Erythroblast (primary cell): ENCODE measurements around the gene HSD17B8.
A peak's percentile ranks its signal among the peaks of the same experiment; 100 is the strongest.
"Not testable (repeated sequence)": the region's sequence is repeated elsewhere in the genome, so short reads cannot be mapped to it uniquely, and the experiment has no call there.

Experiments used
- DNase-seq, 2 experiments: peaks; one replicate each; lab custom pipeline; 2025; lab: John Stamatoyannopoulos, UW
- GATA1 ChIP-seq: IDR thresholded peaks from 2 replicates; pipeline ENCODE4 v1.6.1; 2011; ENCODE audit warnings: low read depth, mild to moderate bottlenecking, control low read depth, low read length, moderate library complexity
- POLR2A ChIP-seq: IDR thresholded peaks from 2 replicates; pipeline ENCODE4 v1.6.1; 2011; ENCODE audit warnings: mild to moderate bottlenecking, low read length

The HSD17B8 gene

DNA sequence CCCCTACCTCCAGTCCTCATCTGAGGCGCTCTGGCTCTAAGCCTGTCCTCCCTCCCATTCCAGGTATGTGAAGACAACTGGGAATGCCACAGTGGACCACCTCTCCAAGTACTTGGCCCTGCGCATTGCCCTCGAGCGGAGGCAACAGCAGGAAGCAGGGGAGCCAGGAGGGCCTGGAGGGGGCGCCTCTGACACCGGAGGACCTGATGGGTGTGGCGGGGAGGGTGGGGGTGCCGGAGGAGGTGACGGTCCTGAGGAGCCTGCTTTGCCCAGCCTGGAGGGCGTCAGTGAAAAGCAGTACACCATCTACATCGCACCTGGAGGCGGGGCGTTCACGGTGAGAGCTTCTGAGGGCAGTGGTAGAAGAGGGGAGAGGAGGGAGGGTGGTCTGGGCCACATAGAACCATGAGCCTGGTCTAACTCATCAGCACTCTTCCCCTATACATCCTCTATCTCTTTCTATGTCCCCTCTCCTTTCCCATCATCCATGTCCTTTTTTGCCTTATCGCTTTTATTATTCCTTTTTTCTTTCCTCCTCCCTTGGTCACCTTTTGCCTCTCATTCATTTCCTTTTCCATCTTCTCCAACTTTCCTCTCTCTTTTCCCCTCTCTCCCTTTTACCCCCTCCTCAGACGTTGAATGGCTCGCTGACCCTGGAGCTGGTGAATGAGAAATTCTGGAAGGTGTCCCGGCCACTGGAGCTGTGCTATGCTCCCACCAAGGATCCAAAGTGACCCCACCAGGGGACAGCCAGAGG, 7.4 kb downstream of the HSD17B8 start:
- TF ChIP-seq POLR2A (no peak), GATA1 (no peak)
- no peak for DNase-seq

- DNase-seq = no peak
- no peak for TF ChIP-seq GATA1
- no peak for TF ChIP-seq POLR2A
Measured at GRCh38 chr6:33212857-33213165, 8.4 kb downstream of the HSD17B8 start.

DNA sequence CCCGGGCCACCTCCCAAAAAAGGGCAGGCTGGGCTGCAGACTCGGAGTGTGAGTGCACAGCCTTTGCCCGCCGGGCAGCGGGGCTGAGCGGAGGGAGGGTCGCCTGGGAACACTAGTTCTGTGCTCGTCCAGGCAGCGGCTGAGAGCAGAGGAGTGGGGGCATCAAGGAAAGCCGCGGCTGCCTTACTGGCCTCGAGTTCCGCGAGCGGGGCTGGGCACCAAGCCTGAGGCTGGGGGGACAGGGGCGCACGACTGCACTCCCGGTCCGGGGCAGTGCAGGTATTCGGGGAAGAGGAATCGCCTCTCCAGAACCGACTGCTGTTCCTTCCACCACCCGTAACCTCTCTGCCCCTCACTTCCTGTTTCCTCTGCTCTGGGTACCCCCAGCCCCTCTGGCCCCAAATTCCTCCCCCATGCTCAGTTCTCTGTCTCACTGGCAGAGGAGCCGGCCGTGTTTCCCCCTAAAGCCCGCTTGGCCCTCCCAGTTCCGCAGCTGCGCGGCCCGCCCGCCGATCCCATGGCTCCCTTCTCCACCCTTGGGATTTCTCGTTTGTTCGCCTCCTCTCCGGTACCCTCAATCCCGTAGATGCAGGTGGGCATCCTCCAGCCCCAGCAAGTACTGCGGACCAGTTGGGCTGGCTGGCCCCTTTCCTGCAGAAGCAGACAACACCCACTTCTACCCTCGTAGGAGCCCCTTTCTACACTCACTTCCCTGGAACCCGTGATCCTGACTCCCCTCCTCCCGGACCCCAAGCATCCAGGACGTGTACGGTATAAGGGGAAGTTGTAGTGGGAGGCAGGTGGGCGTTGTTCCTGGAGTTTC, 8.9 kb downstream of the HSD17B8 start:
- TF ChIP-seq GATA1 = no peak
- TF ChIP-seq POLR2A = peak; percentile 63

GRCh38 chr6:33213989-33214335, 9.5 kb downstream of the HSD17B8 start:
- no peak for TF ChIP-seq POLR2A
- DNase-seq = no peak

More for the DNA sequence above, 8.9 kb downstream of the HSD17B8 start:
- no peak for DNase-seq

DNA sequence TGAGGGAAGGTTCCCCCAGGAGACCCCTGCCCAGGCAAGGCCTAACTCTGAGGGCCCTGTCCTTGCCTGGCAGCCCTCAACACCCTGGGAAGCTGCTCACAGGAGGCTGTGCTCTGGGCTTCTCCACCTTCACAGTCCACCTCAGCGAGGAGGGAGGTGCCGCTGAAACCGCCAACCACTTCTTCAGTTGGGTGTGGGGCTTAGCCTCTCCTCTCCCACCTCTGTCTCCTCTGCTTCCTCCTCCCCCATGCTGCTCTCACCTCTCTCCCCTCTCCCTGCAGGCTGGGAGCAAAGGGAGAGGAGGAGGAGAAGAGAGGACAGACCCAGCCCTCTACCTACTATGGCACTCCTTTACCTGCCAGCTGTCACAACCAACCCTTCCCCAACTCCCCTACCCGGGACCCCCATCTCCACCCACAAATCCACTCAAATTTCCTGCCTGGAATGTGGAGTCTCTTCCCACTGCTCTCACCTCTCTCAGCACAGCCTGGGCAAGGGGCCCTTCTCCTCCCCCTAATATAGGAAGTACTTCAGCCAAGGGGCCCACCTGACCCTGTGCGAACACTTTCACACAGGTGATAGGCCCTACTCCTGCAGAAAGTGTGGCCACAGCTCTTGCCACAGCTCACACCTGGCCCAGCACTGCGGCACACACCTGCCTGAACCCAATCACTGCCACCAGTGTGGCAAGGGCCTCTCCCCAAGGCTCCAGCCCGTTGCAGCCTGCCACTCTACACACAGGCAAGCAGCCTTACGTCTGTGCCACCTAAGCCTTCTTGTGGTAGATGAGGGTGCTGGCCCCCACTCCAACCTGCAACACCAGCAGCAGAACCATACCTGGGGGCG, 11.0 kb downstream of the HSD17B8 start:
- TF ChIP-seq GATA1 (no peak), POLR2A (no peak)
- DNase-seq = no peak

GRCh38 chr6:33216117-33216649, 11.7 kb downstream of the HSD17B8 start:
- DNase-seq = no peak
- TF ChIP-seq POLR2A (no peak), GATA1 (no peak)

DNA sequence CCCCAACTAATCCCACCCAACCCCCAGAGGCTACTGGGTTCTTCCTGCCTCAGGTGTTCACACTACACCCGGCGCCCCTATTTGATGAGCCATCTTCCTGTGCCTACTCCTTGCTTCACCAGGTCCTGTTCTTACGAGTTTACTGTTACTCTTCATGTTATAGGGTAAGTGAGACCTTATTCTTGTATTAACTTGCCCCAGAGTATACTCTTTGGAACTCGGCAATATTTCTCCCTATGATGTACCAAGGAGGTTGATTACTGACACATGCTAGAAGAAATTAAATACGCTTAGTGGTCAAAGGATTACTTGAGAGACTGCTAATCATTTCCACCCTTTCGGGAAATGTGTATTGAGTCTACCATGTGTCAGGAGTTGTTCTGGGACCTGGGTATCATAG, 12.8 kb downstream of the HSD17B8 start:
- TF ChIP-seq GATA1 = no peak
- TF ChIP-seq POLR2A = no peak
- no peak for DNase-seq

GRCh38 chr6:33217681-33218080, 13.2 kb downstream of the HSD17B8 start:
- no peak for TF ChIP-seq POLR2A
- TF ChIP-seq GATA1 = no peak
- DNase-seq = no peak

DNA sequence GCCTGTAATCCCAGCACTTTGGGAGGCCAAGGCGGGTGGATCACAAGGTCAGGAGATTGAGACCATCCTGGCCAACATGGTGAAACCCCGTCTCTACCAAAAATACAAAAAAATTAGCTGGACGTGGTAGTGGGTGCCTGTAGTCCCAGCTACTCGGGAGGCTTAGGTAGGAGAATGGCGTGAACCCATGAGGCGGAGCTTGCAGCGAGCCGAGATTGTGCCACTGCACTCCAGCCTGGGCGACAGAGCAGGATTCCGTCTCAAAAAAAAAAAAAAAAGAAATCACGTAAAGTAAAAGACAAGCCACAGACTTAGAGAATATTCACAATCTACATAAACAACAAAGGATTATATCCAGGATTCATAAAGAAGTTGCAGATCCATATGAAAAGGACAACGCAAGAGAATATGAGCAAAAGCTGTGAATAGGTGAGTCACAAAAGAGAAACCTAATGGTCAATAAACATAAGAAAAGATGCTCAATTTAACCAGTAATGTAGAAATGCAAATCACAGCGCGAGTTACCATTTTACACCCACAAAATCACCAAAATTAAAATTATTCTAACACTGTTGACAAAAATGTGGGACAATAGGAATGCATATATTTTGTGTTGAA, 22.2 kb downstream of the HSD17B8 start:
- DNase-seq = not testable (repeated sequence)

- TF ChIP-seq POLR2A (no peak), GATA1 (no peak)
- no peak for DNase-seq
Measured at GRCh38 chr6:33235221-33235634, 30.8 kb downstream of the HSD17B8 start.

GRCh38 chr6:33236328-33236727, 31.9 kb downstream of the HSD17B8 start:
- DNase-seq = no peak
- no peak for TF ChIP-seq GATA1
- TF ChIP-seq POLR2A = no peak

DNA sequence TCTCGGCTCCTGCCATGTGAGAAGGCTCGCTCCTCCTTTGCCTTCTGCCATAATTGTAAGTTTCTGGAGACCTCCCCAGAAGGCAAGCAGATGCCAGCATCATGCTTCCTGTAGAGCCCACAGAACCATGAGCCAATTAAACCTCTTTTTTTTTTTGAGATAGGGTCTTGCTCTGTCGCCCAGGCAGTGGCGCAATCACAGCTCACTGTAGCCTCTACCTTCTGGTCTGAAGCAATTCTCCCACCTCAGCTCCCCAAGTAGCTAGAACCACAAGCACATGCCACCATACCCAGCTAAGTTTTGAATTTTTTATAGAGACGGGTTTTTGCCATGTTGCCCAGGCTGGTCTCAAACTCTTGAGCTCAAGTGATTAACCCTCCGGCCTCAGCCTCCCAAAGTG, 32.4 kb downstream of the HSD17B8 start:
- TF ChIP-seq GATA1 (no peak), POLR2A (no peak)

GRCh38 chr6:33237741-33238140, 33.3 kb downstream of the HSD17B8 start:
- no peak for DNase-seq

More for the DNA sequence above, 32.4 kb downstream of the HSD17B8 start:
- no peak for DNase-seq

More at GRCh38 chr6:33237741-33238140, 33.3 kb downstream of the HSD17B8 start:
- TF ChIP-seq GATA1 (no peak), POLR2A (no peak)
